T follicular helper cell (primary cell): ENCODE data around the gene NR1H4.
"Not testable (repeated sequence)": the region's sequence is repeated elsewhere in the genome, so short reads cannot be mapped to it uniquely, and the experiment has no call there.

ENCODE experiments used
- DNase-seq: peaks from one replicate; pipeline ENCODE4 v3.0.0-alpha.2; 2020; ENCODE audit warnings: low read depth

NR1H4 gene

GRCh38 chr12:100472325-100472724, 1.3 kb upstream of the NR1H4 start:
- no peak for DNase-seq

GRCh38 chr12:100473050-100473715, 483 bp upstream of the NR1H4 start:
- DNase-seq: no peak

GRCh38 chr12:100474617-100475016, 951 bp downstream of the NR1H4 start:
- DNase-seq: no peak

DNA sequence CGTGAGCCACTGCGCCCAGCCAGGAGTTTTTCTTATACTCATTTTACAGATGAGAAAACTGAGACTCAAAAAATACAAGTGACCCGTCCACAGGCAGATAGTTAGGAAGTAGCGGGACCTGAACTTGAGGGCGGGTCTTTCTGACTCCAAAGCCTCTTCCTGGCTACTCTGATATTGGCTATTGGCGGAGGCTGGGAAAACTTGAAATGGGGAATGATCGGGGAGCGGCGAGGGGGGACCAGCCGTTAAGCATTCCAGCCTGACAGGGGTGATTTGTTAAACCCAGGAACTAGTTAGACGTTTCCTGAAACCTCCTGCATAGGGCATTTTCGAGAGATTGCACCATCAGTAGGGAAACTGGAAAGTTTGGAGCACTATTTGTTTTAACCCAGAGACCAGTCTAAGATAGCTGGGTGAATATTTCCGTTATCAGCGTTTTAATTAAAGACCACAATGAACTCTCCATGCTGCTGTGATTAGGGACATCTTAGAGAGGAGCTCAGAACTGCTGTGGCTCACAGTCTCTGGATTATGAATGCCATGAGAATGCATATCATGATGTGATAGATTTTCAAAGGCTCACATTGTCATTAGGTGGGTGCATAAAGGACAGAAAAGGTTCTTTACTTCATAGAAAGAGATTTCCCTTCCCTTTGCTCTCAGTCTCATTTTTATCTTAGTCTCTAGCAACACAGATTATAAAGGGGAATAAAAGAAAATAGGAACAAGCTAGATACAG, 2.5 kb downstream of the NR1H4 start:
- DNase-seq: no peak

DNA sequence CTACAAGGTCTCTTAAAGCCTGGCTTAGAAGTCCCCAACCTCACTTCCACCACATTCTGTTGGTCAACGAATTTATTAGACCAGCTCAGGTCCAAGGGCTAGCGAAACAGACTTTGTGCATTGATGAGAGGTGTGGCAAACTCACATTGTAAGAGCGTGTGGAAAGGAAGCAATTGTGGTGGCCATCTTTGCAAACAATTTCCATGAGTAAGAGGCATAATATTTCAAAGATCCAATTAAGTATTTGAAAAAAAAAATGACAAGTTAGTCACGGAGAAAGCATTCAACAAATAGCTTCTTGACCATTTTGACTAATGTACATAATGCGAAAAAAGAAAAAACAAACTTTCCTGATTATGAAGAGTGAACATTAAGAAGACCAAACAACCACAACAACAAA, 7.4 kb downstream of the NR1H4 start:
- no peak for DNase-seq

GRCh38 chr12:100484183-100484886, 10.7 kb downstream of the NR1H4 start:
- DNase-seq: no peak

- DNase-seq: no peak
Measured at GRCh38 chr12:100484891-100485471, 11.3 kb downstream of the NR1H4 start.

GRCh38 chr12:100485983-100486382, 12.3 kb downstream of the NR1H4 start:
- no peak for DNase-seq

DNA sequence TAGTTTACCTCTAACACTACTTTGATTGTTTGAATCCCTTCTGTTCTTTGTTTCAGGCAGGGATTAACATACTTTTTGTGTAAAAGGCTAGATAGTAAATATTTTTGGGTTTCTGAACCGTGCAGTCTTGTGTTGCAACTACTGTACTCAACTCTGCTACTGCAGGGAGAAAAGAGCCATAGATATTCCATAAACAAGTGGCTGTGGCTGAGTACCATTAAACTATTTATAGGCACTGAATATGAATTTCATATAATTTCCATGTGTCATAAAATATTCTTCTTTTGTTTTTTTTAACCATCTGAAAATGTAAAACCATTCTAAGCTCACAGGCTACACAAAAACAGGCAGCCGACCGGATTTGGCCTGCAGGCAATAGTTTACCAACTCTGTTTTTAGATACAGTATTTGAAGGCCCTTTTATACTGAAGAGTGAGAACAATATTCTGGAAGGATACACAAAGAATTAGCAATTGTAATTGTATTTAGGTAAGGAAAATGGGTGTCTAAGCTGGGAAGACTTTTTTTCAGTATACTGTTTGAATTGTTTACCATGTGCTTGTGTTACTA, 15.7 kb downstream of the NR1H4 start:
- DNase-seq: no peak

DNA sequence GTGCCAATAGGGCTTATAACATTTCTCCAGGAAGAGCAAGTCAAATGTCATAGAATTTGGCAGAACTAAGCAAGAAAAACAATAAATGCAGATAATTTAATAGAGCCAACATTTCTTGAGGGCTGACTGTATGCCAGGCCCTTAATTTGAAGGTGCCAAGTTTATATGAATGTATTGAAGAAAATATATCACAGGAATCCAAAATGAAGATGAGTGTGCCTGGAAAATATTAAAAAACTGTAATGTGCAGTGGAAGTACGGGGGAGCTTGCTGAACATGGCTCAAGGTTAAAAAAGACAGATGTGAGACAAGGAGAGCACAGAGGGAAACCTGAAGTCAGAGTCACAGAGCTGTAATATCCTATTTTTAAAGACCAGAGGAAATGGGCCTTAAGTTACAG, 16.4 kb downstream of the NR1H4 start:
- DNase-seq: no peak

DNA sequence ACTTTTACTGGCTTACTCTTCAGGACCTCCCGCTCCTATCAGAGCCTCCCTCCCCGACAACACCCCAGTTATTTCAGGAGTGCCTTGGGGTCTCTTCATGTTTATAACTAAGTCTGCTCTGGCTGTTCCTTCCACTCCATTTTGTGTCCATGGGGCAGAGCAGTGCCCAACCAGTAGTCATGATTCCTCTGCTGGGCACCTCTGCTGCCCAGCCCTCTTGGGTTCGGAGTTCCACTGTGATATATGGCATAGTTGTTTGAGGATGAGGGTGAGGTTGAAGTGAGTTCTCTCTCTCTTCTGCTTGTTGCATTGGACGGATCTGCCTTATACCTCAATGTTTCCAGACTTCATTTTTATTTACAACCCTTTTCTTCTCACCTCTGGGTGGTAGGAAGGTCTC, 17.4 kb downstream of the NR1H4 start:
- DNase-seq: no peak

GRCh38 chr12:100493396-100494012, 19.8 kb downstream of the NR1H4 start:
- DNase-seq: no peak

DNA sequence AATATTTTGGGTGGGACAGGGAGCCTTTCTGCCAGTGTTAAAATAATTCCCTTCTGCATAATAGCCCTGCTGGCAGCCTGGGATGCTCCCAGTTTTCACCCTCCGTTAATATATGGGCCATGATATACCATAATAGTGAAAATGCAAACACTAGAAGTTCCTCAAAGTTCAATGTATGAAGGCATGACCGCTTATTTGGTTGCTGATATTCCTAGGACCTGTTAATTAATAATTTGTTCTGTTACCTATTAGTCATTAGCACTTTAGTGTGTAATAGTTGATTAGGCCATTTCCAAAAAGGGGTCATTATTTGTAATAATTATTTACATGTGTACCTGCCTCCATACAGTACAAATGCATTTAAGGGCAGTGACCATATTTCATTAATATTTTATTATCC, 20.4 kb downstream of the NR1H4 start:
- DNase-seq: no peak

- DNase-seq: no peak
Measured at GRCh38 chr12:100494538-100494937, 20.9 kb downstream of the NR1H4 start.

- no peak for DNase-seq
Measured at GRCh38 chr12:100497105-100497795, 23.6 kb downstream of the NR1H4 start.

GRCh38 chr12:100498141-100498540, 24.5 kb downstream of the NR1H4 start:
- no peak for DNase-seq

DNA sequence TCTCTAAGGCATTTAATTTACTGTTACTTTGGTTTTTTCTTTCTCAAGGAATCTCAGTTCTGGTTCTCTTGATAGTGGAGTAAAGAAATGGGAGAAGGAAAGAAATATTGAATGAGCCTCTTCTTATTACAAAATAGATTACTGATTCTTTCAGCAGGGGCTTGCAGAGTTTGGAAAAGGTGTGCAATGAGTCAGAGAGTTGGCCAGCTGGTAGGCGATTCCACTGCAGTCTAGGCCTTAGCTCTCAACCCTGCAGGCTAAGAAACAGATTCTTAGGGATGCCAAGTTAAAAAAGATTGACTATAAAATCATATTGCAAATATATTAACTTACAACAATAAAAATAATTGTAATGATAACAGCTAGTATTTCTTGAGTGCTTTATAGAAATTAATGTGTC, 25.8 kb downstream of the NR1H4 start:
- DNase-seq: no peak

GRCh38 chr12:100502718-100503117, 29.1 kb downstream of the NR1H4 start:
- DNase-seq: not testable (repeated sequence)

DNA sequence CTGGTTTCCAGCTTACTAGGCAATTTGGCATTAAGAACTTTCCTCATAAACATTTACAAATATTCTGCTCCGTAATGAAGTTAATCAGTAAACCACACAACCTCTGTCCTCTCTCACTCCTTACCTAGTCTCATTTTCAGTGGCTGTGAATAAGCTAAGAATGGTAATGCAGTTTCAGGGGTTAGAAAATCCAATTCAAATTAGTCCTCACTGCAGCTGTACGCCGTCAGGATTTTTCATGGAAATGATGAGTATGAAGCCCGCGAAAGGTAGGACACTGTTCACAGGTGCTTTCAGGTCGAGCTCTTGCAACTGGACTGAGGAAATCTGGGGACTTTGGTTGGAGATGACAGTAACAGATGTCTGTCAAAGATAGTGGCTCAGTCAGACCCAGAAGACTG, 29.6 kb downstream of the NR1H4 start:
- no peak for DNase-seq

- no peak for DNase-seq
Measured at GRCh38 chr12:100504804-100505203, 31.1 kb downstream of the NR1H4 start.

DNA sequence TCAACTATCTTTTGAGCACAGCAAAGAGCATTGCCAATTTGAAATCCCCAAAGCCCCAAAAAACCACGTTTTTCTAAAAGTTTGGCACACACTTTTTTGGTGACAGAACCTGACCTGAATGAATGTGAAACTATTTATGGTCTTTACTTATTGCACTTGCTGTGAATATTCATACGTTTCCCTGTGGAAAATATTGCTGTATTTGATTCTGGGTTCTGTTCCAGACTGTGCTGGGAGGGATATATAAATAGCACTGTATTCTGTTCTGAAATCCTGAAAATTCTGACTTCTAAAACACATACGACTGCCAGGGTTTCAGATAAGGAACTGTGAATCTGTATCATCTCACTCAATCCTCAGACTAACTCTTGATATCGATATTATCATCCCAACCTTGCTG, 35.1 kb downstream of the NR1H4 start:
- DNase-seq: no peak
